Lower leg skin (tissue), 4 donors: ENCODE measurements around the gene PTCRA. TPM values are rescaled to one million over a fixed set of nuclear protein-coding genes. Genes with fewer than 3 reads are reported as not detected.

ENCODE experiments used
- DNase-seq, 2 donors: peaks; one replicate each; pipeline ENCODE4 v3.0.0-alpha.2; 2019; ENCODE audit warnings: low spot score in 2 of 2
- H3K4me3 ChIP-seq: fragments of 200-600 bp; sonication (generic); 2 replicates; pipeline ENCODE4 v1.5.1; 2017; ENCODE audit warnings: mild to moderate bottlenecking, low read depth; ENCODE audit not compliant: poor library complexity, severe bottlenecking
- POLR2A ChIP-seq, 2 donors: fragments of 450-650 bp; IDR thresholded peaks; one replicate each; pipeline ENCODE4 v1.6.1; 2016 to 2017; ENCODE audit warnings: antibody characterized with exemption in 2 of 2, mild to moderate bottlenecking in 1 of 2, moderate library complexity in 1 of 2
- WGBS, 2 donors: methylation state at CpG; one replicate each; pipeline ENCODE4 v1.1.5; 2018; 5-methylcytosine and 5-hydroxymethylcytosine counted together
- intact Hi-C: fragments of 100-400 bp; cut with DNase I; formaldehyde crosslinking; loops from one replicate; pipeline ENCODE4 v1.15.0; 2023; ENCODE audit warnings: low total_unique reads
- total RNA-seq, 4 donors: library from RNA; depleted of rRNA; stranded (reverse); fragments of >200 nt; gene quantifications; one replicate each; pipeline ENCODE4 v1.1.0, GENCODE V29; 2016
- TF ChIP-seq, protein P1 (sequence below), 3 donors: fragments of 450-650 bp; IDR thresholded peaks; one replicate each; pipeline ENCODE4 v1.5.1; 2016; ENCODE audit warnings: antibody characterized with exemption in 3 of 3, mild to moderate bottlenecking in 3 of 3, moderate library complexity in 2 of 3

PTCRA gene
- total RNA-seq, 4 donors from 2014 or later: not detected

DNA sequence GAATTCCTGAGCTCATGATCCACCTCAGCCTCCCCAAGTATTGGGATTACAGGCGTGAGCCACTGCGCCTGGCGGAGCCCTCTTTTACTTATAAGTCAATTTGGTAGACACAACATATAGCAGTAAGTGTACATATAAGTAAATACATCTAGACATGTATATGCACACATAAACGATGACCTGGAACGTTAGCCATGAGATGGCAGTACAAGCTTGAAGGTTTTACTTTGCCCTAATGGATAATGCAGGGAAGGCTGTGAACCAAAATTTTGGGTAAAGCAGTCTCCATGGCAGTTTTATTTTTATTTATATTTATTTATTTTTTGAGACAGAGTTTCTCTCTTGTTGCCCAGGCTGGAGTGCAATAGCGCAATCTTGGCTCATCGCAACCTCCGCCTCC lies 42.3 kb downstream of the PTCRA start:
- no peak overlapping the region for H3K4me3 ChIP-seq
- 83 to 86% methylated on average over 8 of the region's 8 CpGs for WGBS, 2 donors
- intact Hi-C loops: no loop called here
- DNase-seq: no peak
- TF ChIP-seq POLR2A (IDR thresholded peaks at IDR 0.05): no peak
- TF ChIP-seq, protein P1, sequence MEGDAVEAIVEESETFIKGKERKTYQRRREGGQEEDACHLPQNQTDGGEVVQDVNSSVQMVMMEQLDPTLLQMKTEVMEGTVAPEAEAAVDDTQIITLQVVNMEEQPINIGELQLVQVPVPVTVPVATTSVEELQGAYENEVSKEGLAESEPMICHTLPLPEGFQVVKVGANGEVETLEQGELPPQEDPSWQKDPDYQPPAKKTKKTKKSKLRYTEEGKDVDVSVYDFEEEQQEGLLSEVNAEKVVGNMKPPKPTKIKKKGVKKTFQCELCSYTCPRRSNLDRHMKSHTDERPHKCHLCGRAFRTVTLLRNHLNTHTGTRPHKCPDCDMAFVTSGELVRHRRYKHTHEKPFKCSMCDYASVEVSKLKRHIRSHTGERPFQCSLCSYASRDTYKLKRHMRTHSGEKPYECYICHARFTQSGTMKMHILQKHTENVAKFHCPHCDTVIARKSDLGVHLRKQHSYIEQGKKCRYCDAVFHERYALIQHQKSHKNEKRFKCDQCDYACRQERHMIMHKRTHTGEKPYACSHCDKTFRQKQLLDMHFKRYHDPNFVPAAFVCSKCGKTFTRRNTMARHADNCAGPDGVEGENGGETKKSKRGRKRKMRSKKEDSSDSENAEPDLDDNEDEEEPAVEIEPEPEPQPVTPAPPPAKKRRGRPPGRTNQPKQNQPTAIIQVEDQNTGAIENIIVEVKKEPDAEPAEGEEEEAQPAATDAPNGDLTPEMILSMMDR (IDR thresholded peaks at IDR 0.05): no peak

DNA sequence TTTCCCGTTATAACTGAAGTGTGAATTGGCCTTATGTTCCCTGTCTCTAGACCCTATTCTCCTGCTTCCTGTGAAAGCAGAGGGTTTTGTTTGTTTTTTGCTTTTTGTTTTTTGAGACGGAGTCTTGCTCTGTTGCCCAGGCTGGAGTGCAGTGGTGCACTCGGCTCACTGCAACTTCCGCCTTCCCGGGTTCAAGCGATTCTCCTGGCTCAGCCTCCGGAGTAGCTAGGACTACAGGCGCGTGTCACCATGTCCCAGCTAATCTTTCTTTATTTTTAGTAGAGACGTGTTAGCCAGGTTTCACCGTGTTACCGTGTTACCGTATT lies 44.0 kb downstream of the PTCRA start:
- intact Hi-C loops: no loop called here
- H3K4me3 ChIP-seq: no peak overlapping the region
- no peak for TF ChIP-seq POLR2A (IDR thresholded peaks at IDR 0.05)
- TF ChIP-seq, protein P1 (IDR thresholded peaks at IDR 0.05): no peak
- no peak for DNase-seq
- WGBS, 2 donors: 26 to 41% methylated on average over 13 of the region's 13 CpGs

DNA sequence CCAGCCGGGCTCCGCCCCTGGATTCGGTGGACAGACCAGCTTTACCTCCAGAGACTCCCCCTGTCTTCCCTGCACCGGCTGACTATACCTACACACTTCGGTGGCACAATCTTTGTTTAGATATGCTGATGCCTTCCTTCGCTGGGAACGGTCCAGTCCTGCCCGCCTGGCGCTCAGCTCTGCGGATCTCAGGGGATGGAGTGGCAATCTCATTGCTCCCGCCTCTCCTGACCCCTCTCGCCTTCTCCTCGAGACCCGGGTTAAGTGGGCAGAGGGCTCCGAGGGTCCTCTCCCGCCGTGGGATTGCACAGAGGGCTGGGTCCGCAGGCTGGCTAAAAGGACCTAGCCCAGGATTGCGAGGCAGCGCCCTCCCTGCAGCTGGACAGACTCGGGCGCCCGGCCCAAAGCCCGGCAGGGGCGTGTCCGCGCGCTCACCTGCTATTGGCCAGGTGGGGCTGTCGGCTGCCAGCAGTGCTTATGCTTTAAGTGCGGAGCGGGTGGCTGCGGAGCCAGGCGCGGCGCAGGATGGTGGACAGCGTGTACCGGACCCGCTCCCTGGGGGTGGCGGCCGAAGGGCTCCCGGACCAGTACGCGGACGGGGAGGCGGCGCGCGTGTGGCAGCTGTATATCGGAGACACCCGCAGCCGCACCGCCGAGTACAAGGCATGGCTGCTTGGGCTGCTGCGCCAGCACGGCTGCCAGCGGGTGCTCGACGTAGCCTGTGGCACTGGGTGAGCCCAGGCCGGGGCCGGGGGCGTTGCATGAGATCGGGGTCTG lies 44.6 kb downstream of the PTCRA start, which contains the start of gene GNMT:
GNMT (plus strand) TSS at position 512 of the 777 bp plus-strand sequence; CDS start at position 526, 14 bp downstream.
- TF ChIP-seq POLR2A (IDR thresholded peaks at IDR 0.05): no peak
- TF ChIP-seq, protein P1 (IDR thresholded peaks at IDR 0.05): no peak
- peak within 1 kb of the TSS; percentile 19 for H3K4me3 ChIP-seq
- DNase-seq: peak in 1 of 2 donors; percentile 89
- intact Hi-C loops: no loop called here
- WGBS, 2 donors: 5 to 6% methylated on average over 16 to 41 of the region's 62 CpGs

DNA sequence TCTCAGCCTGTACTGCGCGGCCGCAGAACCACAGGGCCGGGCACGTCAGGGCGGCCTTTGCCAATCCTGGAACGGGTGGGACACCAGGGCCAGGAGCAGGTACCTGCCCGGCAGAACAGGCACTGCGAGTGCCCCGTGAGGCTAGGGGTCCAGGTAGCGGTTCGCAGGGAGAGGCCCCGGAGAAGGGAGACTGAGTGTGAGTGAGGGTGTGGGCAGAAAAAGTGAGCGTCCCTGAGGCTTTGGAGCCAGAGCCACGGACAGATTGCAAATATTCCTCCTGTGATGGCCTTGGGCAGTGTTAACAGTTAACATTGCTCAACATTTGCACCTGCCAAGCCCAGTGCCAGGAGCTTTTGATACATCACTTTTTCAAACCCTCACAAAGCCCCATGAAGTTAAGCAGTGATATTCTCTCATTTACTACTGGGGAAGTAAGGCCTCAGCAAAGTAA lies 45.2 kb downstream of the PTCRA start:
- intact Hi-C loops: no loop called here
- no peak for TF ChIP-seq POLR2A (IDR thresholded peaks at IDR 0.05)
- TF ChIP-seq, protein P1 (IDR thresholded peaks at IDR 0.05): no peak
- no peak overlapping the region for H3K4me3 ChIP-seq
- no peak for DNase-seq
- WGBS, 2 donors: 24 to 28% methylated on average over 9 to 15 of the region's 15 CpGs

DNA sequence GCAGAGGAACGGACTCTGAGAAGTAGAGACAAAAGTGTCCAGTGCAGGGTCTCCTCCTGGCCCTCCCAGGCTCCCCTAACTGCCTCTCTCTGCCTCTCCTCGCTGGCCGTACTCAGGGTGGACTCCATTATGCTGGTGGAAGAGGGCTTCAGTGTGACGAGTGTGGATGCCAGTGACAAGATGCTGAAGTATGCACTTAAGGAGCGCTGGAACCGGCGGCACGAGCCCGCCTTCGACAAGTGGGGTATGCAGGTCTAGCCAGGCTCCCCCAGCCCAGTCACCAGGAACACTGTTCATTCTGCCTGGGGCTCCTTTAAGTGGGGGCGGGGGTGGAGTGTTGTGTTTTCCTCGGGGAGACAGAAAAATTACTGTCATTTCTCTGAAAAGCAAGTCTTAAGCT lies 46.2 kb downstream of the PTCRA start:
- intact Hi-C loops: no loop called here
- 91 to 92% methylated on average over 12 of the region's 12 CpGs for WGBS, 2 donors
- no peak overlapping the region for H3K4me3 ChIP-seq
- DNase-seq: peak in 1 of 2 donors; percentile 57
- TF ChIP-seq, protein P1 (IDR thresholded peaks at IDR 0.05): no peak
- TF ChIP-seq POLR2A (IDR thresholded peaks at IDR 0.05): no peak
